GM21447 (cell line): ENCODE results near the gene GNS.

Source experiments
- ATAC-seq: cut with Tn5 transposase; IDR thresholded peaks from one replicate; pipeline ENCODE4 v1.9.1; 2021; ENCODE audit not compliant: unreplicated experiment

GNS gene

DNA sequence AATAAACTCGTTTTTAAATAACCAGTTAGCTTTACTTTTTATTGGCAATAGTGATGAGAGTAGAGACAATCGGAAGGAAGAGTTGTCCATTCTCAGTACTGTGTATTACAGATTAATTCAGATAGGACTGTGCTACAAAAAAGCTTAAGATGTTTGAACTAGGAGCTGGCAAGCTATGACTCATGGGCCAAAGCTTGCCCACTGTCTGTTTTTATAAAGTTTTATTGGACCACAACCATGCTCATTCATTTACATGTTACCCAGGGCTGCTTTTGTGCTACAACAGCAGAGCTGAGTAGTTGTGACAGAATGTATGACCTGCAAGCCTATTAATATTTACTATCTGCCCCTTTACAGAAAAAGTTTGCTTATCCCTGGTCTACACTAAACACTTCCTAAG is 19.4 kb downstream of the GNS start:
- no peak for ATAC-seq

DNA sequence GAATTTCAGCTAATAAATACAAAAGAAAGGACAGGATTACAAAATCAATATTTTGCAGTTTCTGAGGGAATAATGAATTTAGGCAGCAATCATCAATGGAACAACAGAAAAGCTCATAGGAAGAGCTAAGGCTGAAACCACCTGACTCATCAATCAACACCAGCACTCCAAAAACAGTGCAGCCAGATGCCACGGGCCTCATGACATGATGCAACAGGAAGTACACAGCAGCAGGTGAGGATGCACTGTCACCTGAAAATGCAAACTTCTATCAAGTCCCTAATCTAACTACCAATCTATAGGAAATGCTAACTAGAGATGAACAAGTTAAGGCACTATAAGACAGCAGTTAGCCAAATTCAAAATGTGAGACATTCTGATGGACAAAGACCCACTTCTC is 21.7 kb downstream of the GNS start:
- peak; percentile 76 for ATAC-seq

DNA sequence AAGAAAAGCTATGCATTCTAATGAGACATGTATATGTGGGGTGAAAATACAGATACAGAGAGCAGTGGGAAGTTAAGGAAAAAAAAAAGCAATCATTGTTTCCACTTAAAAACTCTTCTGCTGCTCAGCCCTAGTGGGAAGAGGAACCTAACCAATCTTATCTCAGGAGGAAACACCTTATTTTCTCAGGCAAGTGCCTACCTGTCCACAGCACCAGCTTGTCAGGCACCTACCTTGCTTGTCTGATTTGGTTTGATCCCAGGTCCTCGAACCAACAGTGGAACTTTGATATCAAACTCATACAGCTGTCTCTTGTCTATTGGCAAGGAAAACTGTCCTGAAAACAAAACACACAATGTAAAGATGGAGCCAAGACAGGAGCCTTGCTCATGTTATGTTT is 22.4 kb downstream of the GNS start:
- no peak for ATAC-seq

DNA sequence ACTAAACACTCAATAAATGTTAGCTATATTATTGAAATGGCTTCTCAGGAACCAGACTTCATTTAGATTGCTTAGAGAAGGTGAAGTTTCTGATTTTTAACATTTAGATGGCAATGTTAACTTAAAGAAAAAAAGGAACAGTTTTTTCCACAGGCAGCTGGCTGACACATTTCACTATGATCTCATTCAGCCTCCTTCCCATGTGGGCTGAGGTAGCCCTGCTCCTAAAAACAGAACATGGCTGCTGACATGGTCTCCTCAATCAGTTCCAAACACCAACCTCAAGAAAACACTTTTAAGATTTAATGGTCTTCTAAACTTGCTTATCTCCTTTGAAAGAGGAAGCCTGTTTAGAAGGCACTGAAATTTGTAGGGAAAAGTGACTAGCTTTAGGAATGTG is 23.8 kb downstream of the GNS start:
- no peak for ATAC-seq

DNA sequence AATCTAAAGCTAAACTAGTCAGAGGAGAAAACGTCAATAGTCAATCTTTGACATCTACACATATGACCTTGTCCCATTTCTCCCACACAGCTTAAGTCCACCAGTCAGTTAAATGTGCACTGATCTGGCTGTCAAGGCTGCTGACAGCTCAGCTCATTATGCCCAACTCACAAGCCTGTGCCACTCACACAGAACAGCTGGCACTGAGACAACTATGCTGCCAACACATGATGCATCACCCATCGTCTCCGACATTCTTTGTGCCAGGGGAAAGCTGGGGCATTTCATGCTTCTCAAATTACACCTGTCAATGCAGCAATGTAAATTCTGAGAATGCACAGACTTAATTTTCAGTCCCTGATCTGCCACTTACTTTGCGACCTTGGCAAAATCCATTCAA is 25.3 kb downstream of the GNS start:
- no peak for ATAC-seq

DNA sequence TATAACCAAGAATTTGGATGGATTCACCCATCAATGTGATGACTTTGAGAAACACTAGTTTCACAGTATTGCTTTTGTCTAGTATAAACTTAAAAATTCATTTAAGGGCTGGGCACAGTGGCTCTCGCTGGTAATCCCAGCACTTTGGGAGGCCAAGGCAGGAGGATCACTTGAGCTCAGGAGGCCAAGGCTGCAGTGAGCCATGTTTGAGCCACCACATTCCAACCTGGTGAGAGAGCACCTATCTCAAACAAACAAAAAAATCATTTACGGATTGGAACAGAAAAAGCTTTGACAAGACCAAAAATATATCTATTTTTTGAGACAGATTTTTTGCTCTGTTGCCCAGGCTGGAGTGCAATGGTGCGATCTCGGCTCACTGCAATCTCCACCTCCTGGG is 27.5 kb downstream of the GNS start:
- no peak for ATAC-seq

DNA sequence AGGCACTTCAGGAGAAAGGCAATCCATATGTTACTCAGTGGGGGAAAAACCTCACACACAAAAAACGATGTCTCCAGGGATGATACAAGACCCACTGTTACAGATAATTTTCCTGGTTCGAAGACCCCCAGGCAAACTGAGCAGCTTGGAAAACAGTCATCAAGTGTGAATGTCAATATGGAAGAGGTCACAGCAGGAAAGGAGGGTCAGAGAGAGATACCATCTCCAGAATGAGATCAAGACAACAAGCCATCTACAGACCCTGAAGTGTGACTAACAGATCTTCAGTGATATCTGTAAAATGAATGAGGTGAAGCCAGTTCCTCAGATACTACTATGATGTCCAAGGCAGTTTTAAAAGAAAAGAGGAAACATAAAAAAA is 28.6 kb downstream of the GNS start:
- no peak for ATAC-seq

DNA sequence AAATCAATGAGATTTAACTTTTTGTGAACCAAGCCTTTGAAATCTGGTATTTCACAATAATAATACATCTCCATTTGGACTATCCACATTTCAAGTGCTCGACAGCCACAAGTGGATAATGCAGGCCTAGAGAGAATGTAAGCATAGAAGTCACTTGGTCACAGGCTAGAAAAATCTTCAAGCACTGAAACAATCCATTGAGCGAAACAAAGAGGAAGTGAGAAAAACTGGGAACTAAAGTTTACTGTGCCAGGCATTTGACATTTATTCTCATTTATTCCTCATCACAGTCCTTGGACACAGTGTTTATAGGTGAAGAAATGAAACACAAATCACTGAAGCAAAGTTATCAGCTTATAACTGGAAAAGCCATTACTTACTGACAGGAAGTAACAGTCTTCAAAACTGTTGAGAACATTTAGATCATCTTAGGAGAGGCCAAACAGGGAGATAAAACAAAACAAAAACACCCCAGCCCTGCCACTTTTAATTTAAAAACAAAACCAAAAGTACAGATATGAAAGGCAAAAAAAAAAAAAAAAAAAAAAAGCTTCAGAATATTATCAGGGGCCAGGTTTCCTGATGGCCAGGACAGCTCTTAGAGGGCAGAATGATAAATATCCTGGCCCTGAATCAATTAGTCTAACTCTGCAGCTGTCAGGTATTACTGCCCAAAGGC is 29.2 kb downstream of the GNS start:
- ATAC-seq = peak; percentile 49

DNA sequence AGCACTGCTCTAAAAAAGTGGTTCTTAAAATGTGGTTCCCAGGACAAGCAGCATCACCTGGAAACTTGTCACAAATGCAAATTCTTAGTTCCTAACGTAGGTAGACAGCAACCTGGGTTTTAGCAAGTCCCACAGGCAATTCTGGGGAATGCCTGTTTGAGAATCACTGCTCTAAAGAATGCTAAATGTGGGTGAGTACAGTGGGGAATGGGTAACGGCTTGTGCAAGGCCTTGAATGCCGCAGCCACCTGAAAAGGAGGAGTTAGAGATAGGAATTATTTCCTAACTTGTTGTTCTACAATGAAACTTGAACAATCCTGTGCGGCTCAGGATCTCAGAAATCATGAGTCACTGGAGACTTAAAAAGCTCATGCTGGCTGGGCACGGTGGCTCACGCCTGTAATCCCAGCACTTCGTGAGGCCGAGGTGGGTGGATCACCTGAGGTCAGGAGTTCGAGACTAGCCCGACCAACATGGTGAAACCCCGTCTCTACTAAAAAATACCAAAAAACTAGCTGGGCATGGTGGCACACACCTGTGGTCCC is 34.9 kb downstream of the GNS start:
- no peak for ATAC-seq

DNA sequence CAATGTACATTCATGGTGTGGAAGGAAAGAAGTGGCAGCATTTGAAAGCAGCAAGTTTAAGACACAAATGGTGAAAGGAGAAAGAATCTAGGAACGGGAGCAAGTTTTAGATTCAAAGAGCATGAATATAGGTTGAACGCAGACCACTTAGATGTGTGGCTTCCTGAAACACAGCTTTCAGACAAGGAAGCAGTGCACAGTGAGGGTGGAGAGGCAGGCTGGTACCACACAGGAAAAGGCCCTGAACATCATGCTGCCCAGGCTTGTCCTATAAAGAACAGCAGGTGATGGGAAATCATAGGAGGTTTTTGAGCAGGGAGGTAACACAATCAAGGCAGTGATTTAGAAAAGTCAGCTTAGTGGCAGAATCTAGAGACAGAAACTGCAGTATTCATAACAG is 35.6 kb downstream of the GNS start:
- ATAC-seq = no peak

DNA sequence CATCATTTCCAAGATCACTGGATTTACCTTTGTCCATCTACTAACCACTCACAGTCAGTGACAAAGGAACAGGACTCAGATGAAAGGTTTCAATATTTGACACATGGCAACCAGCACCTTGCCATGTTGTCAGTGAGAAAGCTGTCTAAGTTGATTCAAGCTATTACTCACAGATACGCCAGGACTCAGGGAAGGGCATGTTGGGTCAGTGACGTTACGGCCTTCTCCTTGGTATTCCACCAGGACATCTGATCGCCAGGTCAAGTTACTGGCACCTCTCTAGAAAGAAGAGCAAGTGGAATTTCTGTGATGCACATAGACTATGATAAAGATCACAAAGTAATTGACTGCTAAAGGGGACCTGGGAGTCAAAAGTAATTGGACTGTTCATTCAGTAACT is 36.4 kb downstream of the GNS start:
- ATAC-seq = no peak

DNA sequence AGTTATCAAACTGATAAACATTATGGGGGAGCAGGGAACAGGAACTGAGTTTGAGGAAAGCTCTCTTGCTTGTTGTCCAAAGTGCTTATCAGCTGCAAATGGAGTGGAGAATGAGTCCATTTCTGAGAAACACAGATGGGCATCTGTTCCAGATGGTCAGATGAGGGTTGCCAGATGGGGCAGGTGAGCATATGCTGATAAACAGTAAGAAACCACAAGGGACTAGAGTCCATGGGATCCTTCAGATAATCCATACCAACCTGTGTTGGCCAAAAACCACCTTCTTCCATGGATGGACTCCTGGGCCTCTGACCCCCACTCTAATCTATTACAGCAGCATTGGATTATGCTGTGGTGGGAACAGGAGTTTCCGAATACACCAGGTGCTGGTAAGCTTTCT is 38.3 kb downstream of the GNS start:
- no peak for ATAC-seq

DNA sequence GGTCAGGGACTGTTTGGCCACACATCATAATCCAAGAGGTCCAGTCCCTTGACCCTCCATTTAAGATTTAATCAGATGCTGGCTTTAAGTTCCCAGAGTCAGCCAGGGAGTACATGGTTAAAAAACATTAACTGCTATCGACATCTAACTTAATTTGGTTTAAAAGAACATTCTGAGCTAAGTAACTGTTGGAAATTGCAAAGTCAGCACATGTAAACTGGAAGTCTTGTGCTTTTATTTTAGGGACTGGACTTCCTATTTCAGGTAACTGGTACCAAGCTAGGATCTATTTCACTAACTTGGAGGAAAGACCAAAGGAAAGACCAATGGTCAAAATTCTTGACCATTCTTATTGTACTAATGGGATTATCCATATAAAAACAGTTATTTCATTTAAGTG is 40.6 kb downstream of the GNS start:
- ATAC-seq = no peak

DNA sequence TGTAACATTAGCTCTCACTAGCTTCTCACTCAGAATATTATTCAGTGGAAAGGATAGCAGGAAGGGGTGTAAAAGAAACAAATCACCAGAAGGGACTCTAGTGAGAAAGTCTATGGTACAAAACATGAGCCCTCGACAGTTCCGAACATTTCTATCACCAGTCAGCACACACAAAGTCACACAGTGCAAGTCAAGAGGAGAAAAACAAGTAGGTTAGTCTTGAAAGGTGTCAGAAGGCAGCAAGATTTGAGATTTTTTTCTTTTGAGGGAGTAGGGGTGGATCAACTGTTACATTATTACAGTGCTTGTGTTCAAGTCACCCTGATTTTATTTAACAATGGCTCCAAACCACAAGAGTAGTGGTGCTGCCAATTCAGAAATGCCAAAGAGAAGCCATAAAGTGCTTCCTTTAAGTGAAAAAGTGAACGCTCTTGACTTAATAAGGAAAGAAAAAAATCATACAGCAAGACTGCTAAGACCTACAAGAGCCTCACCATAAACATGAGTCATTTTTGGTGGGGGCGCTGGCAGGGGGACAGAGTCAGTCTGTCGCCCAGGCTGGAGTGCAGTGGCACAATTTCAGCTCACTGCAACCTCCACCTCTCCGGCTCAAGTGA is 42.3 kb downstream of the GNS start:
- ATAC-seq = no peak

DNA sequence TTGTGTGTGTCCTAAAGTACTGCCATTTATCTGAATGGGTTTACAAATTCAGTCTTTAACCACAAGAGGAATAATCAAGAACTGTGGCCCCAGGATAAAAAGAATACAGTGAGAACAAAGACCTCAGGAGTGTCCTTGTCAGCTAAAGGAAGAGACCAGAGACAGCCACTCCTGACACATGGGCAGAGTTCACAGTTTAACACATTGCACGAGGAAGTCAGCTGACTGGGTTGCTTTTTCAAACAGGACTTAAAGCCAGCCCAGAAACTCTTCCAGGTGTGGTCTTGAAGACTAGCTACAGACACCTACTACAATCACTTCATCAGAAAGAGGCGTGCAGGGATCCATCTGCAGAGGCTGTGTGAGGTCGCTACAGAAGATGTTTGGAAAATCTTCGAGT is 42.8 kb downstream of the GNS start:
- no peak for ATAC-seq

DNA sequence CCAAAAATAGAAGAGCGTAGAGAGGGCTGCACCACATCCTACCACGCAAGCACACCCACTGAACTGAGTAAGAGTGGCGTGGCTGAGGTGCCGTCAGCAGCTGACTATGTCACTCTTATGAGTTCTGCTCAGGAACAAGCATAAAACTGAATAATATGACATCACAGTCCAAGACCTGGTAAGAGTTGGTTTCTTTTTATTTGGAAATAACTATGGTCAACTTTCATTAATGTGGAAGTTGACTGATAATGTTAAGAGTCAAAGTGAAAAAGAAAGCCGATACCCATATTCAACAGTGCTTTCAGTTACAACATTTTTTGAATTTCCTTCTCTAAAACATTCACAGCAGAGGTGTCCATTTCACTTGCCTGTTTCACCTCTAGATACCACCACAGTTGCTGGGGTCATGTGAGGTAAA is 44.6 kb downstream of the GNS start:
- peak; percentile 72 for ATAC-seq

DNA sequence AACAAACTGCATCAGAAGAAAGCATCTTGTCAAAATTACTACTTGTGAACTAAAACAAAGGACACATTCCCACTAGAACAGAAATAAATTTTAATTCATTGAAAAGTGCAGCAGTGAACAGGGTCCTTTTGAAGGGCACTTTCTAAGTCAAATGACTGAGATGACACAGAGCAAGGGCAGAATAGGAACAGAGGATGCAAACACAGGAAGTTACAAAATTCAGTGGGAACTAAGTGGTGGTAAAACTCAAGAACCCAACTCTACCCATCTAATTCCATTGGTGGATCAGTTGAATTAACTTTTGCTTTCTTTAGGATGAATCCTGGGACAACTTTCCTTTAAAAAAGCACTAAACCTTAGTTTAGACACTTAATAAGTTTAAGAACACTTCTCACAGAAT is 45.8 kb downstream of the GNS start:
- no peak for ATAC-seq

DNA sequence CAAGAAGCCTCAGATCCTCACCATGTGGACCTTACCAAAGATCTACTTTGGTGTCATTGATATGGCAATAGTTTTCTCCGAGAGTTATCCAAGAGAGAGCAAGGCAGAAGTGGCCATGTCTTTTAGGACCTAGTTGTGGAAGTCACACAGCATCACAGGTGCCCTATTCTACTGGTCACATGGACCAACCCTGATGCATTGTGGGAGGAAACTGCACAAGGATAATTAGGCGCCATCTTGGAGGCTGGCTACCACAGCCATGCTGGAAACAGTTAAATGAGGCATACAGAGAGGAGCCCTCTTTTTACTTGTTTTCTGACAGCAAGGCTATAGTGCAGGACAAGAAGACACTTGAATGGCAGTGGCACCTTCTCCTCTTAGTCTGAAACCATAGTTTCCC is 49.8 kb downstream of the GNS start:
- ATAC-seq = no peak

DNA sequence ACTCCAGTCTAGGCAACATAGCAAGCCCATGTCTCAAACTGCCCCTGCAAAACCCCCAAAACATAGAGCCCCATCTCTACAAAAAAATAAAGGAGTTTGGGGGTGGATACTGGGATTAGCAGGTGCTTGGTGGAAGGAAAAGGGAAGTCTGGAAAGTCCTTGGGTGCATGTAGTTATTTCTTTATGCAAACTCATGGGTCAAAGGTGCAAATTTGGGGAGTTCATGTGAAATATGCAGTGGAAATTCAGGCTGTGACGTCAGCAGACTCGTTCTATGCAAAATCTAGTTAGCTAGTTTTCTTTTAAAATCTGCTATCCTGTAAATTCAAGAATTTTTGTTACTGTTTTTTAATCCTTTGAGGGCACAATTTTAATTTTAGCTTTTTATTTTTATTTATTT is 51.3 kb downstream of the GNS start:
- ATAC-seq = no peak

DNA sequence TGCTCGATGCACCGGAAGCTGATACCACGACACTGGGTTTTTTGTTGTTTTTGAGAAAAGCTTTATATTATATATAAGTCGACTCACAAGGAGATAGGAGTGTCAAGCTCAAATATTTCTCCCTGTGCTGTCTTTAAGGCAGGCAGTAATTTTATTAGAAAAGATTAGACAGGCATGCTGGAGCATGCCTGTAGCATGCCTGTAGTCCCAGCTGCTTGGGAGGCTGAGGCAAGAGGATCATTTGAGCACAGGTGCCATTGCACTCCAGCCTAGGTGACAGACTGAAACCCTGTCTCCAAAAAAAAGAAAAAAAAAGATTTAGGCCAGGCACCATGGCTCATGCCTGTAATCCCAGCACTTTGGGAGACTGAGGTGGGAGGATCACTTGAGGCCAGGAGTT is 51.8 kb downstream of the GNS start:
- no peak for ATAC-seq

DNA sequence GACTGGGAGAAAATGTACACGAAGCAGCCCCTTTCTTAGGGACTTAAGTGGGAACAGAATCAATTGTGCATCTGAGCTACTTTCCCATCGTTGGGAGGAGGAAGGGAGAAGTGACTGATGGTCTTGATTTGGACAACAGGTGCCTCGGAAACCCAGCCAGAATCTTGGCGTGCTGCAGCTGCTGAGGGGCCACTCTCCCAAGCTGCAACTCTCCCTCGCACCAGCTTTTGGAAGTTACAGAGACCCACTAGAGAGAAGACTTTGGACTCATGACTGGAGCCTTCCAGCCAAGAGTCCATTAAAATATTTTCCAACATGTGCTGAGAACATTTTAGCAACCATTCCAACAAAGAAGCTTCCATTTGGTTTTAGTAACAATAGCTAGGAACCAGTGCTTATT is 52.3 kb downstream of the GNS start:
- no peak for ATAC-seq

DNA sequence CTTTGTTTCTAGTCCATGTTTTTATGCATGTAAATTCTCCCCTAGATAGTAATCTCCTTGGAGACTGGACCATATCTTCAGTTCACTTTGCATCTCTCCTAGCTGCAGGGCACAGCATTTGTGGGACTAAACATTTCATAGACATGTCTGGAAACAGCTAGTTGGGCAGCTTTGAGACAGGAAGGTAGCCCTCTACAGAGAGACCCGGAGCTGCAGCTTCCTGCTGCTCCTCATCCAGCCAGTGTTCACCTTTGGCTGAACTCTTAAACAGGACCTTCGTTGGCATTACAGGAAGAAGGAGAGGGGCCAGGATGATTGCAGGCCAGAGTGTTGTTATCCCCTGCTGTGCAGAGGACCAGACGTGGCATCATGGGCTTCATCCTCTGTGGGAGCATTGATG is 52.9 kb downstream of the GNS start:
- no peak for ATAC-seq

DNA sequence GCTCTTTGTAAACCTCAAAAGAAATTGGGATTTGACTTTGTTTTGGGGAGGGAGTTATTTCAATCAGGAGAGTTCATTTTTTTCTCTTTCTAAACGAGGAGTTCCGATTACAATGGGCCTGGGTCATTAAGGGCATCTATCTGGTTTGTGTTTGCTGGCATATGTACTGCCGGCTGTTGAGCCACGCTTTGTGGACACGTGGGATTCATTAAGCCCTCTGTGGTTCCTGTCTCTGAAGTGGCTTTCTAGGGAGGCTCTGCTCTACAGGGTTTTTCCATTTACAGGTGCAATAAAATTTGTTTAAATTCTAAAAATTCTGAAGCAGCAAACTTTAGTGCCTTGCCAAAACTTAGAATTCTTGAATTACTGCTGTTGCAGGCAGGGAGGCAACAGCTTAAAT is 57.9 kb downstream of the GNS start:
- ATAC-seq = no peak
